ENCODE results near the gene VPS13D.

Gene VPS13D

DNA sequence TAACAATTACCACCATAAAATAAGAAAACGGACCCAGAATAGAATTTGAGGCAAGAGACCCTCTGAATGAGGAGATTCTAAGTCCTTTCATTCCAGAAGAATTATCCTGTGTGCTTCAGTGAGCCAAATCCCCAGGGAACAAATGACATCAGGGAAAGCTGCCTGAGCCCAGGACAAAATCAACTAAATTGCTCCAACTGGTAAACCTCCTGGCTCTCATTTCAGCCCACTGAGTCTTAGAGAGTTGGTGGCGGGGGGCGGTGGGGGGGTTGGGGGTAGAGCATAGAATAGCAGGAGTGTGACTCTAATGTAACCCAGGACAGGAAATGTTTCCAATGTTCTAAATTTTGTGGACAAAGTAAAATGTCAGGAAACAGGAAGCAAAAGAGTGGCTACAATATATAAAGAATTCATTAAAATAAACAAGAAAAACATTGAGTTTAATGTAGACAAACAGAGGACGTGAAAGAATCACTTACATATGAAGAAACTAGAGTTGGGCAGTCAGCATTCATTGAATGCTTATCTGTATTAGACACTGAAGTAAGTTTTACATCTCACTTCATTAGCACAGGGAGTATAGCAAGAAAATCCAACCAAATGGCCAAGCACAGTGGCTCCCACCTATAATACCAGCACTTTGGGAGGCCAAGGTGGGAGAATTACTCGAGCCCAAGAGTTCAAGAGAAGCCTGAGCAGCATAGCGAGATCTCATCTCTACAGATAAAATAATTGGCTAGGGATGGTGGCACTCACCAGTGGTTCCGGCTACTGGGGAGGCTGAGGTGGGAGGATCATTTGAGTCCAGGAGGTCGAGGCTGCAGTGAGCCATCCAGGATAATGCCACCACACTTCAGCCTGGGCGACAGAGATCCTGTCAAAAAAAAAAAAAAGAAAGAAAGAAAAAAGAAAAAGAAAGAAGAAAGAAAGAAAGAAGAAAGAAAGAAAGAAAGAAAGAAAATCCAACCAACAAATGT lies 313.1 kb downstream of the VPS13D start:
- DNase-seq: no peak

DNA sequence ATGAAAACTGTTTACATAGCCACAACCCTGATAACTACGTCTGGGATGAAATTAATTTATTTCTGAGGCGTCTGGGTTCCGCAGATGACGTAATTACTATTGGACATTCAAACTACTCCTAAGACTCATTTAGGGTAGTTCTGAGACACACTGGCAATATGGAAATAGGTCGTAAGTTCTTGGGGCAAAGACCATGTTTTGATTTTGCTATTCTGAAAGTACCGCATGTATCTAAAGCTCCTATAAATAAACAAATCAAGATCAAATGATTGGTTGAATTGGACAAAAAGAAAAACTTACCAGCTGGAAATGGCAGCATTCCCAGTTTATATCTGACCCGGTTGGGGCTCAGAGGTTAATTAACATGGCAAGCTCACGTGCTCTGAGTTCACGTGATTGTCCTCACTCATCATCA lies 313.9 kb downstream of the VPS13D start:
- DNase-seq: no peak

DNA sequence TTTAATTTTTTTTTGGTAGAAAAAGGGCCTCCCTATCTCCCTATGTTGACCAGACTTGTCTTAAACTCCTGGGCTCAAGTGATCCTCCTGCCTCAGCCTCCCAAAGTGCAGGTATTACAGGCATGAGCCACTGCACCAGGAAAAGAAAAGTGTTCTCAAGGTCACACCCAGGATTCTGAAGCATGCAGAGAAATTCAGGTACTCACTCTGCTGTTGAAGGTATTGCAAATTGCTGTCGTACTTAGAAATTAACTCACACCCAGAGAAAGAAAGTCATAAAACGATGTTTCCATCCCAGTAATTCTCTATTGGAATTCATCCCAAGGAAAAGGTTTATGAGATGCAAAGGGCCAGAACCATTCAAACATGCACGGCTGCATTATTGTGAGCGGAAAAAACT lies 314.5 kb downstream of the VPS13D start:
- DNase-seq: no peak

DNA sequence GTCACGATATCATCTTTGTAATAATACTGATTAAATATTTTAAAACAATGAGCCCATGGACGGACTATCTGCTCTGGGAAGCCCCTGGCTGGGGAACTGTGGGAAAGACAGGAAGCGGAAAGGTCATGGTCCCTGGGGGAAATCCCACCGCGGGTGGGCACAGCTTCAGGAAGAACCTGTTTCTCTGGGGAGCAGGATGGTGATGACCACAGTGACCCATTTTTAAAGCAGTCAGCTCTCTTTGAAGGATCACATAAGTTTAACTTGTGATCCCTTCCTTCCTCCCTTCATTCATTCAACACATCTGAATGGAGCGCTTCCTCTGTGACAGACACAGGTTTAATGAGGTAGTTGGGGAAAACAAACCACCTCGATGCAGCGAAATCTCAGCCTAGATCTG lies 315.2 kb downstream of the VPS13D start:
- no peak for DNase-seq

DNA sequence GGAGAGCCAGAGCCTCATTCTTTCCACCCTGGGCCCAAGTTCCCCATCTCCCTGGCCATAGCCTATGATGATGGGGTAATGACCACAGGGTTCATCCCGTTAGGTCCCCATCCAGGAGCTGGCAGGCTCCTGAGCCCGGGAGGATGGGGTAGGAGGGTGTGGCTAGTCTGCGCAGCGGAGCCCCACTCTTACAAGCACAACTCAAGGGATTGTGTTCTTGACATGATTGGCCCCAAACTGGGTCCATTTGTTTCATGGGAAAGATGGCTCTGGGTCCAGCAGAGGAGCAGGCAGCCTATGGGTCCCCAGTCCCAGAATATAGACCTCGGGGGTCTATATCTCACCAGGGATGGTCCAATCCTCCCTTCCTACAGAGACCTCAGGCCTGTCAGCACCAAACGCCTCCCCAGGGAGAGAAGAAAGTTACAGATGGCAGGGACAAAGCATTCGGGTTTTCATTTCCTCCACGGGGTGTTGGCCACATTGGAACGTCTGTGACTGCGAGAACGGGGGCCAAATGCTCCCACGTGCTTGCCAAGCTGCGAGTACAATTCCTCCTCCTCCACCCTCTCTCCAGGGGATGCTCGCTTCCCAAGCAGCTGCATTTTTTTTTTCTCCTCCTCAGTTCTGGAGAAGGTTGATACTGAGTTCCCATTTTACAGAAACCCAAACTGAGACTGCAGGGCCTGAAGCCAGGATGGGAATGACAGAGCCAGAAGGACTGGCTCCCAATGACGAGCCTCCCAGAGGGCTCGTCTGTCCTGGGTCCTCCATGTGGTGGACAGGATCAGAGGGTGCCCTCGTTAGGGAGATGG lies 317.1 kb downstream of the VPS13D start:
- DNase-seq: no peak

DNA sequence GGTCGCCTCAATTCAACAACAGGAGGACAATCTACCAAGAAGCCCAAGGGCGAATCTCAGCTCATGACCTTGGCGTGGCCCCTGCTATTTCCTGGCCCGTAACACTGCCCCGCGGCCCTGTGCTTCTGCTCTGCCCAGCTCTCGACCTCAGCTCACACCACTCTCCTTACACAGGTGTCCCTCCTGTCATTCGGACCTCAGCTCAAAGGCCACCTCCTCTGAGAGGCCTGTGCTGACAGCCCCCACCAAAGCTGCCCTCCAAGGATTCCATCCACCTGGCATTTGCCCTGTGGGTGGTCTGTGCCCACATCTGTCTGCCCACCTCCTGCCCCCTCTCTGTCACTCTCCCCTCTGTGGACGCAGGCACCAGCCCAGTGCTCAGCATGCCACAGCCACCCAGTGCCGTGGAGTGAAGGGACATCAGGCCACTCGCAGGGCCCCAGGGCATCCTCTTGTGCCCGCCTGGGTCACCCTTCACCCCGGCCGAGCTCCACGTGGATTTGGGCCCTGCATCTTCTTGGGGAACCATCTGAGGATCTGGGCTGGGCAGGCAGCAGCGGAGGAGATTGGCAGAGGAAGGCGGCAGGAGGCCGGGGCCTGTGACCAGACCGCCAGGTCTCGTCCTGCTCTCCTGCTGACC lies 317.9 kb downstream of the VPS13D start:
- no peak for DNase-seq

DNA sequence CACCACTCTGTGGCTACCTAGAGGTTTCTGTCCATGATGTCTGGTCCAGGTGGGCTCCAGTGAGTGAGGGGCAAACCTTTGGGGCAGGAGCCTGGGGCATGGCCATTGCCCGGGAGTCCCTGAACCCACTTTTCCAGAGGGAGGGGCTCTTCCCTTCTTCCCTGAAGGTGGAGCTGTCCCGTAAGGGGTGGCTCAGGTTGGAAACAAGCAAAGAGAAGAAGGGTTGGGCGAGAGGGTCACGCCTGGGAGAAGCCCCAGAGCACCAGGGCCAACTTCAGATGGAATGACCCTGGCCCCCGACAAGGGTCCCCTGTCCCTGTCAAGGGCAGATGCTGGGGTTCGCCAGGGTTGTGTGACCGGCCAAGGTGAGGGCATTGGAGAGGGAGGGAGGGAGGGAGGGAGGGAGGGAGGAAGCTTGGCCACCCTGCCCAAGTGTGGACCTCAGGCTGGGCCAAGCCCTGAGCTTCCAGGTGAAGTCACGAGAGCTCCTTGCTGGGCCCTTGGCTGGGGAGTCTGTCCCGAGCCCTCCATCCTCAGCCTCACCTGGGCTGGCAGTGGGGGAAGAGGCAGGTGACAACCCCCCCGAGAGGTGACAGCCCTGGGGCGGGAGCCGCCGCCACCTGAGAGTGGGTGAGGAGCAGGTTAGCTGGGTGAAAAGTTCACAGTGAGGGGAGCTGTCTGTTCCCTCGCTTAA lies 318.6 kb downstream of the VPS13D start:
- DNase-seq: no peak

DNA sequence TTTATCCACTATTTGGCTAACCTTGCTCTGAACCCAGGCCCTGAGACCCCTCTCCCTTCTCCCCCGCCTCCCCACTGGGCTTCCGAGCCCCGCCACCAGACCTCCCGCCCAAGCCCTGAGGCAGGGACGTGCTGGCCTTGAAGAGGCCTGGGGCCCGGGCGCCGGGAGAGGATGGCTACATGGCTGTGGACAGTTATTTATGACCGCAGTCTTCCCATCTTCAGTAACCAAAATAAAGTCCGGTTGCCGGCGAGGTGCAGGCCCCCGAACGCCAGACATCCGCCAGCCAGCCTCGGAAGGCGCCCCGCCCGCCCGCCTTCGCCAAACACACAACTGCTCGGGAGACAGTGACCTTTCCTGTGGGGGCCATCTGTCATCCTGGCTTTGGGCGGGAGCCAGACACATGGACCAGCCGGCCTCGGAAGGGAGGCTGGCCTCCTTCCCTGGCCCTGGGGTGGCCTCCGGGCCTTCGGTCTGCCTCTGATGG lies 319.2 kb downstream of the VPS13D start:
- no peak for DNase-seq

DNA sequence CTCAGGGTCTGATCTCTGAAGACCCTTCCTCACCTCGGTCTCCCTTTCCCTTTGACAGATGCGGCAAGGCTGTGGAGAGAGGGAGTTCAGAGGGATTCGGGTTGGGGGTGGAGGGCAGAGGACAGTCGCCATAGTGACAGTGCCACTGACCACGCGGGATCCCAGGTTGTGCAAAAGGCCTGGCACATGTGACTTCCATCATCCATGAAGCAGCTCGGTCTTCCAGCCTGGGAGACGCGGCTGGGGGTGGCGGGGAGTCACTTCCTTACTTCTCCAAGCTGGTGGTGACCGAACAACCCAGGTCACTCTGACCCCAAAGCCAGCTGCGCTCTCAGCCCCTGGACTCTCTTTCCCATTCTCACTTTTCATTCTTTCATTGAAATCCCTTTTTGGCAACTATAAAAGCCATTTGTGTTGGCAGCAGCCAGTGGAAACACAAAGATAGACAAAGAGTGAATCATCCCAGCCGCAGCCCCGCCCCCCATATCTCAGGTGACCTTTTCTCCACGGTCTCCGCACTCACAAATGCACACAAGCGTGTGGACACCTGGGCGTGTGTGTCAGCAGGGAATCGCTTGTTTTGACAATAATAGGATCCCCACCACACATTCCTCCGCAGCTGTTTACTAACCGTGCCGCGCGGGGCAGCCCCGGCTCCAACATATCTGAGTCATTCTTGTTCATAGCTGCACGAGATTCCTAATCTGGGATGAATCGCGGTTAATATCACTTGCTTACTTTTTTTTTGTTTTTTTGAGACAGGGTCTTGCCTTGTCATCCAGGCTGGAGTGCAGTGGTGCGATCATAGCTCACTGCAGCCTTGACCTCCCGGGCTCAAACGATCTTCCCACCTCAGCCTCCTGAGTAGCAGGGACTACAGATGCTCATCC lies 319.9 kb downstream of the VPS13D start:
- DNase-seq: no peak

DNA sequence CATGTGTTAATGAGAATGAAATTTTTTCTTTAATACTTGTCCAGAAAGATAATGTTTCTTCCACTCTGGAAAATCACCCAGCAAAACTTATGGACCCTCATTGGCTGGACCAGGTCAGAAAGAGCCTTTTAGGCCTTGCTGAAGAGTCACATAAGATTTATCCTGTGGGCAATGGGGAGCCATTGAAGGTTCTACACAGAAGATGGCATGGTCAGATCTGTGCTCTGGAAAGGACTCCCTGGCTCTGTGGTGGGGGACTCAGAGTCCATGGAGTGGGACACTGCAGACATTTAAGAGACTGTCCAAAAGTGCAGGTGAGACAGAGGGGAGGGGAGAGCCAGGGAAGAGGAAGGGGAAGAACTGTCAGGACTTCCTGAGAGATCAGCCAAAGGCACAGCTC lies 321.8 kb downstream of the VPS13D start:
- DNase-seq: no peak

DNA sequence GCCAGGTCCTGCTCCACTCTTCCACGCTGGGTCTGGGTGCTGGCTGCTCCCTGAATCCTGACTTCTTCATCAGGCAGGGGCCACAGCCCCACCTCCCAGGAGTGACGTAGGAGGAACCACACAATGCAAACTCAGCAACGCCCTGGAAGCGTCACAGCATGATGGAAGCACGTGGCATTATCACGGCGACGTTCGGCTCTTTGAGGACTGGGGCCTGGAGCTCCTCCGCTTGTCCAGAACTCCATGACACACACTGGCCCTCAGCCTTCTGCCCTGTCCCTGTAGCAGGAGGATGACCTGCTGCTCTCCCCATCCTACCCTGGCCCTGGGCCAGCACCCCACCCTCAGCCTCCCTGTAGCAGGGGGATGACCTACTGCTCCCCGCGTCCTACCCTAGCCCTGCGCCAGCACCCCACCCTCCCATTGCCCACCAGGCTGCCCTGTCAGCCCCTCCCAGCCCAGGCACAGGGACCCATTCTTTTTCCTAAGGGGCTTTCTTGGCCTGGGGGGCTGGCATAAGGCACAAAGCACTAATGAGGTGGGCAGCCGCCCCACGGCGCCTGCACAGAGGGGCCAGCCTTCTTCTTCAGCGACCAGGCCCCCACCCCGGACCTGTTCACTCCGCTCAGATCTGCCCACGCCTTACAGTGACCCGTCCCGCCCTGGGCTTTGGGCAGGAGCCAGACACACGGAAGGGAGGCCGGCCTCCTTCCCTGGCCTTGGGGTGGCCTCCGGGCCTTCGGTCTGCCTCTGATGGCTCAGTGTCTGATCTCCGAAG lies 322.5 kb downstream of the VPS13D start:
- no peak for DNase-seq

DNA sequence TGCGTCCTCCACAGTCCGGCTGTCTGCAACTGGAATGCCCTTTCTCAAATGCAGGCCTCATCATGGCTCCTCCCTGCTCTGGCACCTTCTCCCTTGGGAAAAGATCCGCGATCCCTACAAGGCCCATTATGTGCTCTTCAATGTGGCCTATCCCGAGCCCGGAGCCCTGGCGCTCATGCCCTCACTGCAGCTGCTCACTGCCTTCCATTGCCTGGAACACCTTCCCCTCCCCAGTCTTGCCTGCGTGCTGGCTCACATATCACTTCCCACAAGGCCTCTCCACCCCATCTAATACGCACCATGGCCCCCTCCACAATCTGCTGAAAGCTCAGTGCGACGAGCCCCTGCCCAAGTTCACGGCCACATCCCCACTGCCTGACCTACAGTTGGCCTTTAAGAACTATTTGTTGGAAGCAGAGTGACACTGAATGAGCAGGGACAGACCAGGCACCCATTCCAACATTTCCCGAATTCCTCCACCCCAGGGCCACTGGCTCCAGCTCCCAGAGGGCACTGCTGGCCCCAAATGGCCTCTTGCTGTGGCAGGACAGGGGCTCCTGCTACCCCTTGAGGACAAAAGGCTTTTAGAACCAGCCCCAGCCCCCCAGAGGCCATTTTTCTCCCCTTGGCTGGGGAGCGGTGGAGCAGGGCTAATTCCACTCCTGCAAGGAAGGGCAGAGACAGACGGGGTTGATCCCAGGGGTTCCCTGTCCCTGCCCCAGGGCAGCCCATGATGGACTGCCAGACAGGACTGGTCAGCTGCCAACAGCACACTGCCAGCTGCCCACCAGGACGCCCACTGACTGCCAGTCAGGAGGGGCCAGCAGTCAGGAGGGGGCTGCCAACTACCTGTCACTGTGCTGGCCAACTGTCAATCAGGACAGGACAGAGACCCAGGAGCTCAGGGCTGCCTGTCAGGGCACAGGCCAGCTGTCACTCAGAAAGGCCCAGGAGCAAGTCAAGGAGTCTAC lies 323.4 kb downstream of the VPS13D start:
- DNase-seq: no peak

DNA sequence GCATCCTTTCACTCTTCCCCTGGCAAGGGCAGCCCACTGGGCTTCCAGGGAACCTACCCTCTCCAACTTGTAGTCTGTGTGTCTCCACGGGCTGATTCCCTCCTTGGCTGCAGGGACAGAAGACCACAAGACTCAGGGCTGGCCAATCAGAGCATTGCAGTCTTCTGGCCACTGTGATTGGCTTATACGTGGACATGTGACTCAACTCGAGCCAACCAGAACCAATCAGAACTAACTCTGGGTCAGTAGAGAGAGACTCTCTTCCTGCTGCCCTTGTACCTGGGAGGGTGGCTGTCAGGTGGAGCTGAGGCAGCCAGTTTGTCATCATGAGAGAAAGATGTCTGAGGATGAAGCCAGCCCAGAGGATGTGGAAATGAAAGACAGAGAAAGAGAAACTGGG lies 324.1 kb downstream of the VPS13D start:
- DNase-seq: no peak

DNA sequence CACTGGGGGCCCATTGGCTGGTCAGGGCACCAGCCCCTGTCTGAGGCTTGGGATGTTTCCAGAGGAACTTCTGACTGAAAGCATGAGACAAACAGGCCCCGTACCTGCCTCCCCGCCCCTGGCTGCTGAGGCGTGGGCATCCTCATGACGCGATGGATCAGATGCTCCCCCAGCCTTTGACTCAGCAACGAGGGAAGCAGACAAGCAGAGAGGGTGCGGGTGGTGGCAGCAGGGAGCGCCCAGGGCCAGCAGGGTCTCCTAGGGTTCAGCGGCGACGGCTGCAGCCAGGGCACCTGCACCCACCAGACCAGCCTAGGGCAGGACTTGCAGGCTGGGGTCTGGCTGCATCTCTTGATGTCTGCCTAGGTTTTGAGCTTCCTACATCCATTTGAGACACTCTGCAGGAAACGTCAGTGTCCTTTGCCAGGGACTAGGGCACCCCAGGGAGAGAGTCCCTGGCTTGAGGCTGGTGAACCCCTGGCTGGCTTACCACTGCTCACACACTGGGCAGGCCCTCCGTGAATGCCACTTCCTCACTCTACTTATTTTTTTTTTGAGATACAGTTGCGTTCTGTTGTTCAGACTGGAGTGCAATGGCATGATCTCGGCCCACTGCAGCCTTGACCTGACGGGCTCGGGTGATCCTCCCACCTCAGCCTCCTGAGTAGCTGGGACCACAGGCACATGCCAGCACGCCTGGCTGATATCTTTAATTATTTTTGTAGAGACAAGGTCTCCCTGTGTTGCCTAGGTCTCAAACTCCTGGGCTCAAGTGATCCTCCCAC lies 324.9 kb downstream of the VPS13D start:
- DNase-seq: no peak

DNA sequence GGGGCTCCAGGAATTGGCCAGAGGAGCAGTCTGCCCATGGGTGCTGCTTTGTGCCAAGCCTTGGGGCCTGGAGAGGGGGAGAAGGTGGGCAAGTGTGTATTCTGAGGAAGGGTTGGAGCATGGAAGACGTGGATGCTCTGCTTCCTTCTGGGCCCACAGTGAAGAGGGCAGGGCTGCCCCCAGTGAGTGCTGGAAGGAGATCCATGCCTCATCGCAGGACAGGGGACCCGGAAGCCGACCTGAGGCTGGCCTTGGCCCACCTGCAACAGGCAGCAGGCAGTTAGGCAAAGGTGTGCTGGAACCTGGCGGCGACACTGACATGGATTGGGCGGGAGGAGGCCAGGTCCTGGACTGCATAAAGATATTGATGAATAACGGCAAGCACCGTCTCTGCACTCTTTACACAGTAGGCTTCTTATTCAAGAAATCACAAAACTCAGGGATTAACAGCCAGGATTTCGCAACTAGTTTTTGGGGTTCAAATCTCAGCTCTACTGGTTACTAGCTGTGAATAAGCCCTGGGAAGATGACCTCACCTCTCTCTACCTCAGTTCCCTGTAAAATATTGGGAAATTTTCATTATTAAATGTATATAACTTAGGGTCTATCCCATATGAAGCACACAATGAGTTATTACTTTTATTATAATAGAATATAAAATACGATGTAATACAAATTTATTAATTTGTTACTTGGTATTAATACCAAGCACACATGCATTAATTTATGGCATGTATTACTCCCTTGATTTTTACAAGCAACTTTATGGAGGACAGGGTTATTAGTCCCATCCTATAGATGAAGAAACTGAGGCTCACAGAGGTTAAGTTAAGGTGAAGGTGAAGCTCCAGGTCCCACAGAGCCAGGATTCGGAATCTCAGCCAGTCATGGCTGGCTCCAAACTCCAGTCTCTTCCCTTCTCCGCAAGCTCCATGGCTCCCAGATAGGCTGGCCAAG lies 325.9 kb downstream of the VPS13D start:
- no peak for DNase-seq

DNA sequence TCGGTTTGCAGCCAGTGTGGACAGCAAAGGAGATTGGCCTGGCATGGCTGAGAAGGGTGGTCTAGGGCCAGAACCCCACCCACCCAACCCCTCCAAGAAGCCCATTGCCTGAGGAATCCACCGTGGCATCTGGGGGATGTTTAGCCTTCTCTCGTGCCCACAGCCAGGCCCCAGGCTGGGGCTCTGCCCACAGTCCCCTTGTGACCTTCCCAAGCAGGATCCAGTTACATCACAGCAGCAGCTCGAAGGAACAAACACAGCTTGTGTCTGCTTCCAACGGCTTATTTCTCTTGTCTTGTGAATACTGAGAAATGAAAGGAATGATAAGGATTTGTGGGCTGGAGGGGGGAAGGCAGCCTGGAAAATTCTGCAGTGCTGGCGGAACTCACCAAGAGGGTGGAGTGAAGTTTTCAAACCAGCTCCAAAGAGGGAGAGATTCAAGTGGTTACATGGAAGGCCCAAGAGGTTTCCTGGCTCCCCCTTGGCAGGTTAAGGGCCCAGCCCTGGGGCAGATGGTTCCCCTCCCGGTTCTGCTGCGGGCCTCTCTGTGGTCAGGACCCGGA lies 326.6 kb downstream of the VPS13D start:
- no peak for DNase-seq

Data from Kasumi-1 (cell line).